Endothelial cell of umbilical vein (primary cell): ENCODE measurements around the gene EXOC3.

ENCODE experiments used
- EZH2 ChIP-seq: IDR thresholded peaks from 2 replicates; pipeline ENCODE4 v1.6.1; 2012; ENCODE audit warnings: borderline replicate concordance, low read depth, mild to moderate bottlenecking, moderate library complexity, low read length, inconsistent platforms; ENCODE audit not compliant: severe bottlenecking
- GATA2 ChIP-seq: IDR thresholded peaks from 2 replicates; pipeline ENCODE4 v1.7.0; 2011; ENCODE audit warnings: low read depth, mild to moderate bottlenecking, moderate library complexity, mixed read lengths, low read length; ENCODE audit not compliant: insufficient read length, insufficient read depth
- JUN ChIP-seq: IDR thresholded peaks from 2 replicates; pipeline ENCODE4 v1.6.1; 2011; ENCODE audit warnings: borderline replicate concordance, low read depth; ENCODE audit not compliant: insufficient read length, insufficient read depth
- MAX ChIP-seq: IDR thresholded peaks from 2 replicates; pipeline ENCODE4 v1.6.1; 2011; ENCODE audit not compliant: insufficient read depth, insufficient read length
- MYC ChIP-seq: IDR thresholded peaks from one replicate; pipeline ENCODE4 v1.6.1; 2011; ENCODE audit warnings: mild to moderate bottlenecking, low read depth, low read length
- POLR2A ChIP-seq: IDR thresholded peaks from 2 replicates; pipeline ENCODE4 v1.6.1; 2012; ENCODE audit warnings: low read depth, mild to moderate bottlenecking, control low read depth, low read length
- POLR2AphosphoS5 ChIP-seq: IDR thresholded peaks from 2 replicates; pipeline ENCODE4 v1.6.1; 2012; ENCODE audit warnings: low read depth, mild to moderate bottlenecking, control low read depth, low read length, moderate library complexity; ENCODE audit not compliant: insufficient read depth
- TF ChIP-seq, protein P1 (sequence below), 2 donors: IDR thresholded peaks; 1 replicate in 1 of 2; 2 replicates in 1 of 2; pipeline ENCODE4 v1.5.1; 2011; ENCODE audit warnings: low read length in 2 of 2, mild to moderate bottlenecking in 2 of 2, moderate library complexity in 2 of 2, control low read depth in 1 of 2, inconsistent platforms in 1 of 2, low read depth in 1 of 2; ENCODE audit not compliant: insufficient read depth in 1 of 2; ENCODE audit errors: extremely low read depth in 1 of 2

GRCh38 chr5:509611-510185 is 66.7 kb downstream of the EXOC3 start:
- TF ChIP-seq, protein P1, sequence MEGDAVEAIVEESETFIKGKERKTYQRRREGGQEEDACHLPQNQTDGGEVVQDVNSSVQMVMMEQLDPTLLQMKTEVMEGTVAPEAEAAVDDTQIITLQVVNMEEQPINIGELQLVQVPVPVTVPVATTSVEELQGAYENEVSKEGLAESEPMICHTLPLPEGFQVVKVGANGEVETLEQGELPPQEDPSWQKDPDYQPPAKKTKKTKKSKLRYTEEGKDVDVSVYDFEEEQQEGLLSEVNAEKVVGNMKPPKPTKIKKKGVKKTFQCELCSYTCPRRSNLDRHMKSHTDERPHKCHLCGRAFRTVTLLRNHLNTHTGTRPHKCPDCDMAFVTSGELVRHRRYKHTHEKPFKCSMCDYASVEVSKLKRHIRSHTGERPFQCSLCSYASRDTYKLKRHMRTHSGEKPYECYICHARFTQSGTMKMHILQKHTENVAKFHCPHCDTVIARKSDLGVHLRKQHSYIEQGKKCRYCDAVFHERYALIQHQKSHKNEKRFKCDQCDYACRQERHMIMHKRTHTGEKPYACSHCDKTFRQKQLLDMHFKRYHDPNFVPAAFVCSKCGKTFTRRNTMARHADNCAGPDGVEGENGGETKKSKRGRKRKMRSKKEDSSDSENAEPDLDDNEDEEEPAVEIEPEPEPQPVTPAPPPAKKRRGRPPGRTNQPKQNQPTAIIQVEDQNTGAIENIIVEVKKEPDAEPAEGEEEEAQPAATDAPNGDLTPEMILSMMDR (IDR thresholded peaks at IDR 0.05; ENCODE audit: extremely low read depth in 1 of 2, insufficient read depth in 1 of 2, low read depth in 1 of 2, low read length in 2 of 2): no peak
- TF ChIP-seq EZH2: no peak
- TF ChIP-seq POLR2A: no peak
- TF ChIP-seq POLR2AphosphoS5: no peak
- no peak for TF ChIP-seq MYC
- no peak for TF ChIP-seq MAX
- no peak for TF ChIP-seq GATA2
- TF ChIP-seq JUN: no peak
